NCI-H2171 treated with DMSO at 0.1 percent for 48 hours (cell line): ENCODE data around the gene GRAMD2A.
"Not testable (repeated sequence)": the region's sequence is repeated elsewhere in the genome, so short reads cannot be mapped to it uniquely, and the experiment has no call there.

ENCODE experiments used
- DNase-seq: peaks from one replicate; lab custom pipeline; 2025; lab: John Stamatoyannopoulos, UW

The GRAMD2A gene

DNA sequence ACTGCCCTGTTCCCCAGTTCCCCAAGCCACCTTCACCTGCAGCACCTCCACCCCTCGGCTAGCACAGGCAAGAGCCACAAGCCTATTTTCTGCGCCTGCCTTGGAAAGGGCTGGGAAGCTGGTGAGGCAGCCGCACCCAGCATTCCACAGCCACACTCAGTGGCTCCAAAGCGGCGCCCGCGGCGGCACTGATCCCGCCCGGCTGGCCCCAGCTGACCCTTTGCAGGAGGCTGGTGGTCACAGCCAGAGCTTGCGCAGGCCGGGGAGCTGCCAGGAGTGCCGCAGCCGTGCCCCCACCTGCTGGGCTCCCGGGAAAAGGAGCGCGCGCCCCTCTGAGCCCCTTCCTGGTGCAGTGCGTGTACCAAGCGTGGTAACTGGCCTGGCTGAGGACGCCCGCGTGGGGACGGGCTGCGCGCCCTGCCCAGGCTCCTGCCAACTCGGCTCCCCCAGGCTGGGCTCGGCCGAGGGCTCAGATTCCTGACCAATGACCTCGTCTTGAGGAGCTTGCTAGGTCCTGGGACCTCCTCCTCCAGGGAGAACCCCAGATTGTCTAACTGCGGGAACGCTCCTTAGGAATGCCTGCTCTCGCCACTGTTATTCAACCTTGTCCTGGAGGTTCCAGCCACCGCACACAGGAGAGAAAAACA, 13.3 kb downstream of the GRAMD2A start:
- no peak for DNase-seq

DNA sequence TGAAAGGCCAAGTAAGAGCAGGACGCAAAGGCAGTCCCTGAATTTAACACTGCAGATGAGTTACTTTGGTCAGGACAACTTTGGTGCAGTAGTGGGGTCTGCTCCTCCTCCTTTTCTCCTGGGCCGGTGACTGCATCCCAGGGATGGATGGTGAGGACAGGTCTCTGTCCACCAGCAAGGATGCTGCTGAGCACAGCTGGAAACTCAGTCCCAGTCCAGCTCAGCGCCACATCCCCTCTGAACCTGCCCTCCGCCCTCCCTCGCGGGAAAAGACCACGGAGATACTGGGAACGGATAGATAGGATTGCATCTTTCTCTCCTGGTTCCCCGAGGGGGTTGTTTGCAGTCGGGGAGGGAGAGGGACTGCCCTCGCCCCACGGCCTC, 13.8 kb downstream of the GRAMD2A start:
- DNase-seq: no peak

DNA sequence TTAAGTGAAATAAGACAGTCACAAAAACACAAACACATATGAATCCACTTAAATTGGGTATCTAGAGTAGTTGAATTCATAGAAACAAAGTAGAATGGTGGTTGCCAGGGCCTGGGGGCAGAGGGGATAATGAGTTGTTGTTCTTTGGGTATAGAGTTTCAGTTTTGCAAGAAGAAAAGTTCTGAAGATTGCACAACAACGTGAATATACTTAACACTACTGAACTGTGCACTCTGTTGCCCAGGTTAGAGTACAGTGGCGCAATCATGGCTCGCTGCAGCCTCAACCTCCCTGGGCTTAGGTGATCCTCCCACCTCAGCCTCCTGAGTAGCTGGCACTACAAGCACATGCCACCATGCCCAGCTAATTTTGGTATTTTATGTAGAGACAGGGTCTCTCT, 14.9 kb downstream of the GRAMD2A start:
- DNase-seq: no peak

DNA sequence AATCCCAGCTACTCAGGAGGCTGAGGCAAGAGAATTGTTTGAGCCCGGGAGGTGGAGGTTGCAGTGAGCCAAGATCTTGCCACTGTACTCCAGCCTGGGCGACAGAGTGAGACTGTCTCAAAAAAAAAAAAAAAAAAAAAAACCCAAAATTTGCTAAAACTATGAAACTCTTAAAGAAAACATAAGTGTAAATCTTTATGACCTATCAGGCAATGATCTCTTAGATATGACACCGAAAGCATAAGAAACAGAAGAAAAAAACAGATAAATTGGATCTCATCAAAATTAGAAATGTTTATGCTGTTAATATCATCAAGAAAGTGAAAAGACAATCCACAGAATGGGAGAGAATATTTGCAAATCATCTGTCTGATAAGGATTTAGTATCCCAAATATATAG, 15.3 kb downstream of the GRAMD2A start:
- no peak for DNase-seq

DNA sequence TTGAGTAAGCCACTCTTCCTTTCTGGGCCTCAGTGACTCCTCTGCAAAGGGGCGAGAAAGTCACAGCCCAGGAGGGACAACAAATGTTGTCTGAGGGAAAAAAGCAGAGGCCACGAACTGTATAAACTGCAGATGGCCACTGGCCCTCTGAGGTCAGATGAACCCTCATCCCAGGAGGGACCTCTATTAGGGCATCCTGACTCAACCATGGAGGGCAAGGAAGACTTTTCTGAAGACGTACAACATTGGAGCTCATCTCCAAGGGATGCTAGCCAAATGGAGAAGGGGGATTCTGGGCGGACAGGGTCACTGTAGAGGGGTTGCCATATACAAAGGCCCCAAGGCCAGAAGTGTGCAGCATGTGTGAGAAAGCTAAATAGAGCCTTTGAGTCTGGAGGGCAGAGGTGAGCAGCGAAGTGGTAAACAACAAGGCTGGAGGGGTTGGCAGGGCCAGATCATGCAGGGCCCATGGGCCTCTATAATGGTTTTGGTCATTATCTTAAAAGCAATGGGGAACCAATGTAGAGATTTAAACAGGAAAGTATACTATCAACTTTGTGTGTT, 16.7 kb downstream of the GRAMD2A start:
- DNase-seq: no peak

DNA sequence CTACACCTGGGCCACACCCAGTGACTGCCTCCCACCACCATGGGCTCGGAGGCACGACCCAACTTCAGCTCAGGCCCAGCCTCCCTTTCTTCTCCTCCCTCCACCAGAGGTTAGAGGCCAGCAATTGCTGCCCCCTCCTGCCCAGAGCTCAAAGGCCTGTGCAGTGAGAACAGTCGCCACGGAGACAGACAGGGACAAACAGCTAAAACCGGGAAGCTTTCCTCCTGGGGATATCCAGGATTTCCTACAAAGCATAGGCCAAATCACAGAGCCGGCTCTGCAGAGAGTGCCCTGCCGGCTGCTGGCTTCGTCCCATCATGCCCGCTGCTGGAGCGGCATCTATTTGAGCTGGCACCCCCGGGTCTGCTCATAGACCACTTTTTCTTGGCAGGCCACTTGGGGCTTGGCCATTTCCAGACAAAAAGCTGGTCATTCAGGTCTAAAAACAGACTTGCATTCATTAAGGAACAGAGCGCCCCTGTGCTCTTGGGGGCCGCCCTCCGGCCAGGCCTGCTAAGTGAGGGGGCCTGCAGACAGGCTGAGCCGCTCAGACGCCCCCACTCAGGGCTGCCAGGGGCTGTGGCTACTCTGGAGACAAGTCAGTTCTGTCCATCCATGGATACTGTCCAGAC, 17.5 kb downstream of the GRAMD2A start:
- DNase-seq: no peak

DNA sequence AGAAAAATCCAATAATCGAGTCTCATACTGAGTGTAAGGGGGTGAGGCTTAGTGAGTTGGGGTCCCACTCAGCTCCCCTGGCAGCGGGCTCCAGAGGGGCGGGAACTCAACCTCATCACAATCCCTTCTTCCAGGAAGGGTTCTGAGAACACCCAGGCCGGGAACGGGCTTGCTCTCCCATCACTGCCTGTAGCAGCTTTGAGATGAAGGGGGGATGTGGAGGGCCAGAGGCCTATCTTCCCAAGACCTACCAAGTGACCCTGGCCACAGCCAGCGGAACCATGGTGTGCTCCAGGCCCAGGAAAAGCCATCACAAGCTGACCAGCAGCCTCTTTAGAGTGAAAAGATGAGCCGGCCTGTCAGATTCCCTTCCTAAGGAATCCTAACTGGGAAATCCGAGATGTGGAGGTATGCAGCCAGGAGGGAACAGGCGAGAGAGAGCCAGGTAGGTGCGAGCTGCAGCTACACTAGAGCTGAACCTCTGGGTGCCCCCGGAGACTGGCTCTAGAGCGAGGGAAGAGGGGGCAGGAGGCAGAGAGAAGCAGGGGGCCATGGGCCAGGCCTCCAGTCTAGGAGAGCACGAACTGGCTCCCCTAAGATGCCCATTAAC, 18.5 kb downstream of the GRAMD2A start:
- DNase-seq: no peak

DNA sequence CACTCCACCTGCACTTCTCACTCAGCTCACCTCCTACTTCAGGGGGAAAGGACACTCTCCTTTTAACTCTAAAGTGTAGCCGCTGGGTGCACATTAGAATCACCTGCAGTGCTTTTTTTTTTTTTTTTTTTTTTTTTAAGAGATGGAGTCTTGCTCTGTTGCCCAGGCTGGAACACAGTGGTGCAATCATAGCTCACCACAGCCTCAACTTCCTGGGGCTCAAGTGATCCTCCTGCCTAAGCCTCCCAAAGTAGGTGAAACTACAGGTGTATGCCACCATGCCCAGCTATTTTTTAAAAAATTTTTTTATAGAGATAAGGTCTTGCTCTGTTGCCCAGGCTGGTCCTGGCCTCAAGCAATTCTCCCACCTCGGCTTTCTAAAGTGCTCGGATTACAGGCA, 20.8 kb downstream of the GRAMD2A start:
- no peak for DNase-seq

DNA sequence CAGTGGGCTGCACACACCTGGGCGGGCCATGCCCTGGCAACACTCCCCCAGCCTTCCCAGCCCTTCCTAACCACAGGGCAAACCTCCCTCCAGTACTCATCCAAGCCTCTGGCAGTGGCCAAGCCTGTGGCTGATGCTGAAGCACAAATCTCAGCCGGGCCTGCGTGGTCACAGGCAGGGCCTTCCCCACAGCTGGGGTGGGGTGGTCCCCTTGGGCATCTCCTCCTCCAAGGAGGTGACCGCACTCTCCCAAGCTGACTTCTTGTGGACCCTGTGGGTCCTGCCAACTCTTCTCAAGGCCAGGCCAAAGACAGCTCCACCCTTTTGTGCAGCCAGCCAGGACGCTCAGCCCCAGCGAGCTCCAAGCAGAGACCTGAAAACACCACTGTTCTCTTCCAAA, 21.4 kb downstream of the GRAMD2A start:
- no peak for DNase-seq

DNA sequence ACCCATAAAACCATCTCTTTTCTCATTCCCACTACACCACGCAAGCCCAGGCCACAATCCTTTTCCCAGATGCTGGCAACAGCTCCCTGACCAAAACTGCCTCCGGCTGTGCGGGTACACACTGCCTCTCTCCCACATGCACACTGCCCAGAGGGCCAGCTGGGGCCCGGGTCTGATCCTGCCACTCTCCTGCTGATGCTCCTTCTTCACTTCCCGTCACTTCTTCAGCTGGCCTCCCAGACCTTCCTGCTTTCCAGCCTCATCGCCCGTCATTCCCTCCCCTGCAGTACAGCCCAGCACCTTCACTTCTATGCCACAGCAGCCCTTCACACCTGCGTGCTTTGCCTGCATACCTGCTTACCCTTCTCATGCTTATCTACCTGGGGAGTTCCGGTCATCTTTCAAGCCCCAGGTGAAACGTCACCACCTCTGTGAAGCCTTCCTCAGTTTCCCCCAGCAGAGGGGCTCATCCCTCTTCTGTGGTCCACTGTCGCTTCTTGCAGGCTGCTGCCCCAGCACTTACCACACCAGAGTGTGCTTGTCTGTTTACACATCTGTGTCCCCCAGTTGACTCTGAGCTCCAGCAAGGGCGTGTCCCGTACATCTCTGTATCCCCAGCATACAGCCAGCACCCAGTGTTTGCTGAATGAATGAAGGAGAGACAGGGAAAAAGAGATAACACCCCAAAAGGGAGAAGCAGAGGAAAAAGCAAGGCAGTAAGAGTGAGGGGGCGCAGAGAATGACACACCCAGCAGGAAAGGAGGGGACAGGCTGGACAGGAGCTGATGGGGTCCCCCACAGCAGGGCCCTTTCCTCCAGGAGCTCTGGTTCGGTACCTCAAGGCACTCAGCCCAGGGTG, 22.2 kb downstream of the GRAMD2A start:
- DNase-seq: no peak

DNA sequence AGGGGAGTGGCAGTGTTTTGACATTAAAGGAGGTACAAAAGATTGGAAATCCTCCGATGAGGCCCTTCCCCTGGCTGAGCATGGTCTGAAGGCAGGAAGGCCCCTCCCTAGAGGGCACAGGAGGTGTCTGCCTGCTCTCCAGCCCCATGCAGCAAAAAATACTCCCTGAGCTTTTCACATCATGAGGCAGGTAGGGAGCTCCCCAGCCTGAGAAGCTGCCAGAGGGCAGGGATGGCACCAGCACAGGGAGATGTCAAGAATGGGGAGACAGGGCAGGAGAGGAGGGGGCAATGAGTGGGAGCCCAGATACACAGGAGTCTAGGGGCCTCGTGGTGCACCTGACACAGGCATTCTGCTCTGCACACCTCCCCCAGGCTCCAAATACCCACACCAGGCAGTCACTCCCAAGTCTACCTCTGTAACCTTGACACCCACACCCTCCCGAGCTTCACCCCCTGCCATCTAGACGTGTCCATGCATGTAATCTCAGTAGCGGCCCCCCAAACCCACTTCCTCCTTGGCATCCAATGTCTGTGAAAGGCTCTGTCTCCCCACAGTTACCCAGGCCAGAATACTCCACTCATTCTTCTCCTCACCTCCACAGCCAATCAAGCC, 22.9 kb downstream of the GRAMD2A start:
- no peak for DNase-seq

DNA sequence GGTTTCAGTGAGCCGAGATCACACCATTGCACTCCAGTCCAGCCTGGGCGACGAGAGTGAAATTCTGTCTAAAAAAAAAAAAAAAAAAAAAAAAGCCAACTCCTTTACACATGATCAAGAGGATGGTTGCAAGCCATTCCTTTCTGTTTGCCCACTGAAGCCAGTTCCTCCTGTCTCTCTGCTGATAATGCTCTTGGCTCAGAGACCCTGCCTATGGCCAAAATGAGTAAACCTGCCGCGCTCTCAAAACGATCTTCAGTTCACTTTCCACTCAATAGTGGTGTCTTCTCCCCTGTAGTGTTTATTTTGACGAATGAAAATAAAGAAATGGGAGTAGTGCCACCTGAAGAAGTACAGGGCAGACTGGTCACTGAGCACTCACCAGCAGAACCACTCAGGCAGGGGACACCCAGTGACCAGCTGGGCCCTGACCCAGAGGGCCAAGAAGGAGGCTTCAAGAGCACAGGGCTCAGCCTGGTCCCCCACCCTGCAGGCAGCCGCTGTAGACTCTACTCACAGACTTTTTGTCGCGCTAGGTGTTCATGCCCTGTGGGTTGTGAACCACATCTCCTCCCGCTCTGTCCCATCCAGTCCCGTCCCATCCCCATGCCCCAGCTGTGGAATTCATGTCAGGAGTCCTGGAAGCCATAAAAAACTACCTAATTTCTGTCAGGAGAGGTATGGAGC, 23.6 kb downstream of the GRAMD2A start:
- DNase-seq: no peak

DNA sequence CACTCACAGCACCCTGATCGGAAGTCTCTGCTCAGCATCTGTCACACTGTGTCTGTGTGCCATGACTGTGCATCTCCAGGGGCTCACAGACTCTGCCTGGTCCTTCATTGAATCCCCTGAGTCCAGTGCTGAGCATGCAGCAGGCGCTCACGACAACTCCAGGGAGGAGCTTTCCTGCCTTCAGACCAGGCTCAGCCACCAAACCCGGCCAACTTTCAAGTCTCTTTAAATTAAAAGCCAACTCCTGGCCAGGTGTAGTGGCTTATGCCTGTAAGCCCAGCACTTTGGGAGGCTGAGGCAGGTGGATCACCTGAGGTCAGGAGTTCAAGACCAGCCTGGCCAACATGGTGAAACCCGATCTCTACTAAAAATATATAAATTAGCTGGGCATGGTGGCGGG, 24.2 kb downstream of the GRAMD2A start:
- DNase-seq: no peak

DNA sequence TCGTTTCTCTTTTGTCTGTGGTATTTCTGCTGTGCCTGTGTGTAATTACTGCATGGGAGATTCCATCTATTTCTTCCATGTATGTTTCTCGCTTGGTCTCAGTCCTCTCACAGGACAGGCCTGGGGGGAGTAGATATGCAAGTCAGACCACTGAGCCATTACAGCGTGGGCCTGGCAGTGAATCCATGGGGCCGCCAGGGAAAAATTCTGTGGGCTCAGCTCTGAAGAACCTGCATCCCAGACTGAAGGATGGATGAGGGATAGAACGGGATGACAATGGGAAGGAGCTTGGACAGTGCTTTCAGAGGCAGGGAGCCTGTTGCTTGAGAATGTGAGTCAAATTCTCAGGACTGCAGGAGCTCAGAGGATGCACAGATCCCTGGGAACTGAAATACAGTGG, 24.8 kb downstream of the GRAMD2A start:
- no peak for DNase-seq

DNA sequence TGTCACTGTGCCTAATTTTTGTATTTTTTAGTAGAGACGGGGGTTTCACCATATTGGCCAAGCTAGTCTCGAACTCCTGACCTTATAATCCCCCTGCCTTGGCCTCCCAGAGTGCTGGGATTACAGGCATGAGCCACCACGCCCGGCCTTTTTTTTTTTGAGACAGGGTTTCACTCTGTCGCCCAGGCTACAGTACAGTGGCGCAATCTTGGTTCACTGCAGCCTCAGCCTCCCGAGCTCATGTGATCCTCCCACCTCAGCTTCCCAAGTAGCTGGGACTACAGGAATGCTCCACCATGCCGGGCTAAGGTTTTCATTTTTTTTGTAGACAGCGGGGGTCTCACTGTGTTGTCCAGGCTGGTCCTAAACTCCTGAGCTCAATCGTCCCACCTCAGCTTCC, 25.6 kb downstream of the GRAMD2A start:
- not testable (repeated sequence) for DNase-seq

DNA sequence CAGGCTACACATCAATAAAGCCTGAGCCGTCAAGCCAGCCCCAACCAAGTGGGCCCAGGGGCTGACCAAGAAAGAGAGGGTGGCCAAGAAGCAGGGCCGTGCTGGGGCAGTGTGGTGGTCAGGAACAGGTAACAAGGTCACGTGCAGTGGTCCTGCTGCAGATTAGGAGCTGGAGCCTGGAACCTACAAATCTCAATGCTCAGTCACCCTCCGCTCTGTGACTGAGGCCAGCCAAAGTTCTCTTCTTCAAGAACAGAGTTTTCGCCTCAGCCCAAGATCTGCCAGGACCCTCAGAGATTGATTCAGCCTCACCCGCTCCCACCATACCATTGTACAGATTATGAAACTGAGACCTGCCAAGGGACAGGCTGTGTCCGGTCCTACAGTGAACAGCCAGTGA, 26.9 kb downstream of the GRAMD2A start:
- no peak for DNase-seq

DNA sequence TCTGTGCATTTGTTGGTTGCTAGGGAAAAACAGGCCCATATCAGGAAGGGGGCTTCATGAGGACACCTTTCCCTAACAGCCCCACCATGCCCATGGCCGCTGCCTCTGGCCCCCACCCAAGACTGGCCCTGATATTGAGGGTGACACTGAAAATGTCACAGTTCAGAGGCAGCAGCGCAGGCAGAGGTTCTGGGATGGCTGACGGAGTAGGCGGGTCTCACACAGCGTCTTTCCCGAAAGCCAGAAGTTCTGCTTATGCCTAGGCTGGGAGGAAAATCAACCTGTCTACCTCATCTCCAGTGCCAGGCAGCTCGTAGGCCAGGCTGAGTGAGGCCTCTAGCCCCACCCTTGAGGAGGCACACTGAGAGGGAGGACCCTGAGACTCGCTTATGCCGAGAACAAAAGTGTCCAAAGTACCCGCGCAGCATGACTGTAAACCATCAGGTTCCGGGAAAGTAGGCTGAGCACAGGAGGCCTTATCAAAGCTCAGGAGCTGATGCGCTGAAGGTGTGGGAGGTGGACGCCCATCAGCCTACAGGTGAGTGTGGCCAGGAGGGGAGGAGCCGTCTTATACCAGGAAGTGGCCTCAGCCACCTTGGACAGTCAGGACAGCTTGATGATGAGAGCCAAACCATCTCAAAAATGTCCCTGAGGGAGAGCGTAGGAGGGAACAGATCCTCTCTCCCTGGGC, 27.5 kb downstream of the GRAMD2A start:
- no peak for DNase-seq

DNA sequence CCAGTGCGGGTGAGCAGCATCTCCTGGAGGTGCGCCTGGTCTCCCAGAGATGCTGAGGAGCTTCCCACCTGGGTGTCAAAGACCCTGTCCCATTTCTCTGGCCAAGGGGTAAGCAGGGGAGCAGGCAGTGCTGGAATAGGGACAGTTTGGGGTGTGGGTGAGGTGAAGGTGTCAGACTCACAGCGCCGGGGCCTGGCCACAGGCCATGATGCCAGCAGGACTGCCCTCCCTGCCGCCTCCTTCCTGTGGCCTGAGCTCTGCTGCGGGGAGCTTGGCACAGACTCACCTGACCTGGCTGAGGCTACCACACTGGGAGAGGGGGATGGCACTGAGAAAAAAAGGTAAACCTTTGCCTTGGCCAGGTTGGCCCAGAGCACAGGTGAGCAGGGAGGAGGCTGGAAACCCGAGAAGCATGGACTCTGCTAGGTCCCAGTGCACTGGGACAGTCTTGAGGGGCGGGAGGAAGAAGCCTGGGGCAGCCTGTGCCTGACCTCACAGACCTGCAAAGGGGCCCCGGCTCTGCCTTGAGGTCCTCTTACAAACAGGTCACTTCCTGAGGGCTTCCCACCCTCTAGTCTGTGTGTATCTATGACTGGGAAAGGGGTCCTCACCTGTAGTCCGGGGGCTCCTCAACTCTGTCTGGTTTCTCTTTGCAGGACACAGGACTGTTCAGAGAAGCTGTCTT, 28.2 kb downstream of the GRAMD2A start:
- DNase-seq: no peak

DNA sequence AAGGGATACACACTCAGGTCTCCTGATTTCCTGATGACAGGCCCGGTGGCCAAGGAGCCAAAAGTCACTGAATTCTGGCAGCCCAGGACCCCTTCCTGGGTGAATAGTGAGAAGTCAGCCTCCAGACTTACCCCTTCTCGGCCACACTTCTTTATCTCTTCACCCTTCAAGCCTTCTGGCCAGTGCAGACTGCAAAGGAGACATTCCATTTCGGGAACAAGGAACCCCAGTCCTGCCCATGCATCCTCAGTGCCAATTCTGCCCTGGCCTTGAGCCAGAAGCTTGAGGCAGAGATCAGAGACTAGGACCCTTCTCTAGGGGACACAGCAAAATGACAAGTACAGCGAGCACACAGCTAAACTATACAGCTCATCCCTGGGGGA, 28.8 kb downstream of the GRAMD2A start:
- DNase-seq: no peak

DNA sequence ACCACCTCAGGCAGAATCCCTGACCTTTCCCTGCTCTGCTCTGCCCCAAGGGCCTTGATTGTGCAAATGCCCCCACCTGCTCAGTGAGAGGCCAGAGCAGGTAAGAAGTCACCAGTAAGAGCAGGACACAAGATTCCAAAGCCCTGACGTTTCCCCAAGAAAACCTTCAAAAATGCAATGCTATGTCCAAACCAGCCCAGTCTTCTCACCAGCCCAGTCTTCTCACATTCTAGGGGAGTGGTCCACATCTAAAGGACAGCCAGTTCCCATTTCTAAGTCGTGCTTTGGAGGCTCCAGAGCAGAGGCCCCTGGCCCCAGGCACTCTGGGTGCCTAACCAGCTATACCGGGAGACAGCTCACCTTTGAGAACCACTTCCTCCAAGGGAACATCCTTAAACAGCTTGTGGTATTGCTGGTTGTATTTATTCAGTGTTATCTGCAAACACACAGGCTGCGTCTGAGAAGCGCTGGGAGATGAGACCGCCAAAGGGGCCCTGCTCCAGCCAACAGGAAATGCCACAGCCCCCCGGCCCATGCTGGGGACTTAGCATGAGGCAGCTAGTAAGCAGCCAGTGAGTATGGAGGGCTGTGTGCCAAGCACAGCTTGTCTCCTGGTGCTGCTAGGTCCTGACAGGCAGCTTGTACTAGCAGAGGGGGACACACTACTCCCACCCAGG, 29.3 kb downstream of the GRAMD2A start:
- DNase-seq: no peak
